Activated CD4-positive, alpha-beta T cell treated with anti-CD3 and anti-CD28 coated beads for 36 hours (primary cell): Measurements from ENCODE around the gene TSHZ2. TPM values are rescaled to one million over a fixed set of nuclear protein-coding genes. Genes with fewer than 3 reads are reported as not detected.

Experiments
- ATAC-seq: fragments of 200-7000 bp; cut with Tn5 transposase; one replicate; pipeline ENCODE4 v1.10.0; 2021; ENCODE audit warnings: mild to moderate bottlenecking, moderate library complexity
- CTCF ChIA-PET: fragments of 350-600 bp; sonication (Branson Sonifier 250); formaldehyde crosslinking; loops from one replicate; lab custom pipeline; 2021; ENCODE audit warnings: antibody characterized with exemption; lab: Charles Lee
- POLR2A ChIA-PET: fragments of 350-600 bp; sonication (Branson Sonifier 250); formaldehyde crosslinking; loops from one replicate; lab custom pipeline; 2021; ENCODE audit warnings: antibody characterized with exemption, inconsistent platforms; lab: Charles Lee
- DNase-seq: peaks from one replicate; pipeline ENCODE4 v3.0.0-alpha.2; 2020
- H3K27ac Mint-ChIP-seq: one replicate; pipeline ENCODE4 v1.8.0; 2021; ENCODE audit warnings: mixed read lengths
- H3K27me3 Mint-ChIP-seq: one replicate; pipeline ENCODE4 v1.8.0; 2021; ENCODE audit warnings: mixed read lengths
- H3K36me3 Mint-ChIP-seq: one replicate; pipeline ENCODE4 v1.8.0; 2021; ENCODE audit warnings: low read depth, mixed read lengths
- H3K4me1 Mint-ChIP-seq: one replicate; pipeline ENCODE4 v1.8.0; 2021; ENCODE audit warnings: mixed read lengths
- H3K4me3 Mint-ChIP-seq: one replicate; pipeline ENCODE4 v1.8.0; 2021; ENCODE audit warnings: mild to moderate bottlenecking, moderate library complexity, mixed read lengths
- H3K9me3 Mint-ChIP-seq: one replicate; pipeline ENCODE4 v1.8.0; 2021; ENCODE audit warnings: low read depth, mixed read lengths
- intact Hi-C, 2 experiments: fragments of 100-400 bp; cut with DNase I in 1 of 2; cut with micrococcal nuclease in 1 of 2; formaldehyde crosslinking; loops; one replicate each; pipeline versions ENCODE4 v1.14.2 to v1.15.1; 2022 to 2024; cut with DNase I, micrococcal nuclease
- total RNA-seq, 2 experiments: library from RNA; stranded (reverse); gene quantifications; one replicate each; pipeline ENCODE4 v1.2.3, GENCODE V29; 2021

Gene TSHZ2
- total RNA-seq, 2 experiments from 2014 or later, result 25.9 to 43.6 TPM

DNA sequence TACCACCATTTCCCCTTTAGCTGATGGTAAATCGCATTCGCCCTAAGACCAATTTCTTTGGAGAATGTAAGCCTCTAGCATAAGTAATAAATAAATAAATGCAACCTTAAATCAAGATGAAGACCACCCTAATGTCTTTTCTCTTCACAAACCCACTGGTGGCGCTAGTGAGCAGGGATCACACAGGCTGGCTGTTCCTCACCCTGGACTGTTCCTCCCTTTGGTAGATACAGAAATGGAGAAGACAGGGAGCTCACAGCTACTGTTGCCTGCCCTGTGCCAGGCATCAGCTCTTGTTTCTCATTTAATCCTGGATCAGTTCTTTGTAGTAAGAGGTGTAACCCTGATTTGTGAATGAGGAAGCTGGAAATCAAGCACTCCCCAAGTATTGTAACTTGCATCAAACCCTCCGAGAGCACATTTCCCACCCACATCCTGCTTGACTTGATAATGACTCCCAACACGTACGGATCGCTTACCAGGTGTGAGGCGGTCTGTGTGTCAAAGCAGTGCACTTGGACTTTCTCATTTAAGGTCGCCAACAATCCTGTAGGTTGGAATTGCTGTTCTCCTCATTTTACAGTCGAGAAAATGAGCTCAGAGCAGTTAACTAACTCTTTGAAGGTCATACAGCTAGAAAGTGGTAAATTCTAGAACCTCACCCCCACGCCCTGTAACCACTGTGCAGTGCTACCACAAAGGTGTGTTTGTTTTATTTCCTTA is 236.1 kb downstream of the TSHZ2 start:
- ChIA-PET CTCF (interaction anchor here (0.6 to 1.9 kb wide), 13 partner anchors 8 to 808 kb away, joined by 3 to 7 read pairs (median 4); no protein-coding TSS in a partner anchor), POLR2A (interaction anchor here (0.6 to 0.7 kb wide), 2 partner anchors 179 to 213 kb away, joined by 4 to 7 read pairs; no protein-coding TSS in a partner anchor)
- peaks cover 21% of the 10 kb centered on the region for H3K4me1 Mint-ChIP-seq
- peak; percentile 51 for DNase-seq
- no peaks in the 10 kb centered on the region for H3K36me3 Mint-ChIP-seq
- H3K4me3 Mint-ChIP-seq, result no peak overlapping the region
- intact Hi-C loops, result no loop called here
- peak; percentile 77 for ATAC-seq
- H3K9me3 Mint-ChIP-seq, result no peaks in the 10 kb centered on the region
- H3K27me3 Mint-ChIP-seq, result no peaks in the 10 kb centered on the region
- peak overlapping the region; percentile 63 for H3K27ac Mint-ChIP-seq

DNA sequence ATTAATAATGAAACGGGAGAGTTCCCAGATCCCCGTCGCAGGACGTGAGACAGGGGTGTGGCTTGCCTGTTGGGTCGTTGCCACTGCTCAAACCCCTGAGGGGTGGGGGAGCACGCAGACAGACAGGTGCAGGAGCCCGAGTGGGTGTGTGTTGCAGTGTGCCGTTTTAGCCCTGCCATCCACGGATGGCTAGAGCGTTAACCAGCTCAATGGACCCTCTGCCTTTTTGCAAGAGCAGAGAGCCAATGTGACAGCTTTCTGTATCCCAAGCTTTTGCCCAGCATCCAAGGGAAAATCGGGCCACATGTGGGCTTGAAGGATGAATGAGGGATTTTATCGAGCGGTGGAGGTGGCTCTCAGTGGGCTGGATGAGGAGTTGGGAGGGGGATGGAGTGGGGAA is 237.9 kb downstream of the TSHZ2 start:
- no peaks in the 10 kb centered on the region for H3K9me3 Mint-ChIP-seq
- CTCF ChIA-PET, result no interaction called here
- POLR2A ChIA-PET, result no interaction called here
- ATAC-seq (no peak), DNase-seq (no peak)
- intact Hi-C loops, result loop anchor here (10.0 kb wide), 3 partner anchors 455 to 895 kb away; no protein-coding TSS in a partner anchor
- no peaks in the 10 kb centered on the region for H3K36me3 Mint-ChIP-seq
- no peak overlapping the region for H3K4me3 Mint-ChIP-seq
- H3K27ac Mint-ChIP-seq, result no peak overlapping the region
- H3K4me1 Mint-ChIP-seq, result peaks cover 30% of the 10 kb centered on the region
- no peaks in the 10 kb centered on the region for H3K27me3 Mint-ChIP-seq

GRCh38 chr20:53210931-53211330 is 238.8 kb downstream of the TSHZ2 start:
- Mint-ChIP-seq H3K27me3 (no peaks in the 10 kb centered on the region), H3K9me3 (no peaks in the 10 kb centered on the region), H3K4me1 (peaks cover 37% of the 10 kb centered on the region), H3K4me3 (no peak overlapping the region), H3K36me3 (peaks cover 2% of the 10 kb centered on the region), H3K27ac (no peak overlapping the region)
- ChIA-PET POLR2A (no interaction called here), CTCF (no interaction called here)
- DNase-seq, result no peak
- intact Hi-C loops, result loop anchor here (10.0 kb wide), 3 partner anchors 456 to 896 kb away; no protein-coding TSS in a partner anchor
- ATAC-seq, result no peak

- intact Hi-C loops, result loop anchor here (10.0 kb wide), 3 partner anchors 457 to 897 kb away; no protein-coding TSS in a partner anchor
- Mint-ChIP-seq H3K9me3 (no peaks in the 10 kb centered on the region), H3K27me3 (no peaks in the 10 kb centered on the region), H3K36me3 (peaks cover 2% of the 10 kb centered on the region), H3K27ac (no peak overlapping the region), H3K4me3 (no peak overlapping the region), H3K4me1 (peaks cover 46% of the 10 kb centered on the region)
- DNase-seq (no peak), ATAC-seq (no peak)
- CTCF ChIA-PET, result interaction anchor here (0.7 kb wide), 1 partner anchor 44 kb away, joined by 3 read pairs; no protein-coding TSS in a partner anchor
- POLR2A ChIA-PET, result no interaction called here
These were observed 239.9 kb downstream of the TSHZ2 start for GRCh38 chr20:53212018-53212417.

GRCh38 chr20:53214392-53214791 is 242.2 kb downstream of the TSHZ2 start:
- ChIA-PET CTCF (interaction anchor here (1.4 kb wide), 1 partner anchor 333 kb away, joined by 3 read pairs; no protein-coding TSS in a partner anchor), POLR2A (interaction anchor here (0.6 kb wide), 1 partner anchor 192 kb away, joined by 6 read pairs; no protein-coding TSS in a partner anchor)
- peaks cover 39% of the 10 kb centered on the region for H3K4me1 Mint-ChIP-seq

DNA sequence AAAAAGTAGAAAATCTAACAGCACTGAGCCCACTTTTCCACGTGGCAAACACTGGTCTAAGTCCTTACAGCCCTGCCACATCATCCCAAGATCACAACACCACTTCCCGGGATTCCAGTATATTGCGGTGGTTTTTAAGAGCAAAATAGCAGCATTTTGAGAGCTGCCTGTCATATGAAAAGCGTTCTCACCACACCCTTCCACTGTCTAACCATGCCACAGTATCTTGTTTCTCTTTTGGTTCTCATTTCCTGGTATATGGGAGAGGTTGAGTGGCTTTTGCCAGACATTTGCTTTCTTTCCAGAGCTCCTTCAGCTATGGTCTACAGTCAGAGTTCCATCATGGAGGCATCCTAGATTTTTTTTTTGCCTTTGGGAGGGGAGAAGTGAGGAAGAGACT is 243.0 kb downstream of the TSHZ2 start:
- ATAC-seq, result peak; percentile 78

More at GRCh38 chr20:53214392-53214791, 242.2 kb downstream of the TSHZ2 start:
- intact Hi-C loops, result loop anchor here (2.0 to 10.0 kb wide), 4 partner anchors 192 to 900 kb away; no protein-coding TSS in a partner anchor
- H3K36me3 Mint-ChIP-seq, result peaks cover 2% of the 10 kb centered on the region
- DNase-seq, result no peak
- no peaks in the 10 kb centered on the region for H3K9me3 Mint-ChIP-seq
- ATAC-seq, result no peak
- H3K4me3 Mint-ChIP-seq, result no peak overlapping the region
- no peaks in the 10 kb centered on the region for H3K27me3 Mint-ChIP-seq
- H3K27ac Mint-ChIP-seq, result no peak overlapping the region

DNA sequence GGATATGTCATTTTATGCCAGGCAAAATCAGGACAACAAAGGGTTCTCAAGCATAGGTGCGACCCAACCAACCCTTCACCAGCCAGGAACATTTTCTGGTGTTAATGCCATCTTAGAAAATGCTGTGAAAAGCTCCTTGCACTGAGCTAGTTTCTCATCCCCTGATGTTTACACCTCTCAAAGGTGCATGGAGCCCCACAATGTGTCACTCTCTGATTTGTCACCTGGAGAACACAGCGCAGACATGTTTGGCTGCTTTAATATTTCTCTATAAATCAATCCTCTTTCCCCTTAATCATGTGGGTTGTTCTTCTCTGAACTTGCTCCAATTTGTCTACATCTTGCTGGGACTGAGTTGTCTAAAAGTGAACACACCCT is 244.3 kb downstream of the TSHZ2 start:
- ATAC-seq, result peak; percentile 33
- peak overlapping the region; percentile 36 for H3K4me3 Mint-ChIP-seq
- H3K4me1 Mint-ChIP-seq, result peaks cover 53% of the 10 kb centered on the region
- peak; percentile 17 for DNase-seq
- intact Hi-C loops, result loop anchor here (2.0 to 10.0 kb wide), 10 partner anchors 69 to 974 kb away; partner anchors contain the start of gene TSHZ2 (in 2 of the 2)
- peak overlapping the region; percentile 84 for H3K27ac Mint-ChIP-seq
- POLR2A ChIA-PET, result interaction anchor here (0.6 to 2.3 kb wide), 3 partner anchors 14 to 242 kb away, joined by 3 to 10 read pairs (median 4); no protein-coding TSS in a partner anchor
- H3K36me3 Mint-ChIP-seq, result peaks cover 16% of the 10 kb centered on the region
- peaks cover 14% of the 10 kb centered on the region for H3K9me3 Mint-ChIP-seq
- no peaks in the 10 kb centered on the region for H3K27me3 Mint-ChIP-seq
- CTCF ChIA-PET, result interaction anchor here (0.5 to 1.5 kb wide), 13 partner anchors 9 to 815 kb away, joined by 3 to 6 read pairs (median 3); no protein-coding TSS in a partner anchor

More for the DNA sequence above, 243.0 kb downstream of the TSHZ2 start:
- Mint-ChIP-seq H3K9me3 (peaks cover 4% of the 10 kb centered on the region), H3K36me3 (peaks cover 9% of the 10 kb centered on the region), H3K27ac (peak overlapping the region; percentile 91), H3K4me1 (peaks cover 40% of the 10 kb centered on the region), H3K27me3 (no peaks in the 10 kb centered on the region), H3K4me3 (peak overlapping the region; percentile 19)
- CTCF ChIA-PET, result interaction anchor here (0.6 to 1.4 kb wide), 5 partner anchors 39 to 383 kb away, joined by 3 to 4 read pairs (median 3); no protein-coding TSS in a partner anchor
- intact Hi-C loops, result loop anchor here (2.0 to 10.0 kb wide), 8 partner anchors 68 to 973 kb away; no protein-coding TSS in a partner anchor
- peak; percentile 28 for DNase-seq
- POLR2A ChIA-PET, result interaction anchor here (0.6 to 2.3 kb wide), 4 partner anchors 193 to 1744 kb away, joined by 3 to 10 read pairs (median 4); no protein-coding TSS in a partner anchor

DNA sequence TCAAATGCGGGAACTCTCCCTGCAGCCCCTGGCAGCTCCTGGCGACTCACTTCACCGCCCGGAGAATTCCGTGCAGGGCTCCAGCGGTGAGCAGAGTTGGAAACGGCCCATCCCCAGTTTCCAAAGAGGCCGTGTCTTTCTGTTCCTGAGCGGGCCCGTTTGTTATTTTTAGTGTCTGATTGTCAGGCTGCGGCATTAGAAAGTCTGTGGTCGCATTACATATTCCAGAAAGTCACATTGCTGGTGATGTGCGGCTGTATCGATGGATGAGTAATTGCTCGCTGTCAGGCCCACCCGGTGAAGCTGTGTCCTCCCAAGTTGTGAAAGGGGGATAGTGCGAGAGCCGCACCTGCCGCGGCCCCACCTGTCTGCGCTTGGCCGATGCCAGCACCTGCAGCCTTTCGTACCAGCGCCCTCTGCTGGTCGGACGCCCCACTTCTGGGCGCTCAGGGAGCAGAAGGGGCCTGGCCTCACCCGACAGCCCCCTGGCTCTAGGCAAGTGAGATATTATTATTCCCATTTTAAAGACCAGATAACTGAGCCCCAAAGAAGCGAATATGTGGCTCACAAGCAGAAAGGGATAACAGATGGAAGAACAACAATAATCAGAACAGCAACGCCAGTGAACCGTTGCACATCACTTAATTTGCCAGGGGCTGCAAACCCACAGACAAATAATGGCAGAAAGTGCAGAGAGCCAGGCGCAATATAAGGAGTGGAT is 244.9 kb downstream of the TSHZ2 start:
- Mint-ChIP-seq H3K4me3 (peak overlapping the region; percentile 36), H3K27ac (peak overlapping the region; percentile 84), H3K36me3 (peaks cover 16% of the 10 kb centered on the region), H3K27me3 (no peaks in the 10 kb centered on the region), H3K9me3 (peaks cover 14% of the 10 kb centered on the region), H3K4me1 (peaks cover 54% of the 10 kb centered on the region)
- DNase-seq (peak; percentile 89), ATAC-seq (peak; percentile 55)
- ChIA-PET POLR2A (interaction anchor here (0.6 to 2.3 kb wide), 2 partner anchors 14 to 242 kb away, joined by 4 to 10 read pairs; no protein-coding TSS in a partner anchor), CTCF (interaction anchor here (0.5 to 1.5 kb wide), 12 partner anchors 9 to 816 kb away, joined by 3 to 6 read pairs (median 4); no protein-coding TSS in a partner anchor)
- intact Hi-C loops, result loop anchor here (1.0 to 10.0 kb wide), 12 partner anchors 70 to 975 kb away; partner anchors contain the start of gene TSHZ2 (in 2 of the 2)

GRCh38 chr20:53220482-53221307 is 248.5 kb downstream of the TSHZ2 start:
- intact Hi-C loops, result loop anchor here in 1 of 2 experiments (10.0 kb wide), 1 partner anchor 724 kb away; no protein-coding TSS in a partner anchor
- POLR2A ChIA-PET, result no interaction called here
- DNase-seq (peak; percentile 59), ATAC-seq (peak; percentile 74)
- H3K4me3 Mint-ChIP-seq, result no peak overlapping the region
- CTCF ChIA-PET, result interaction anchor here (0.6 to 1.1 kb wide), 6 partner anchors 13 to 144 kb away, joined by 3 to 6 read pairs (median 3); no protein-coding TSS in a partner anchor
- H3K4me1 Mint-ChIP-seq, result peaks cover 49% of the 10 kb centered on the region
- peak overlapping the region; percentile 60 for H3K27ac Mint-ChIP-seq
- peaks cover 16% of the 10 kb centered on the region for H3K9me3 Mint-ChIP-seq
- peaks cover 4% of the 10 kb centered on the region for H3K27me3 Mint-ChIP-seq
- peaks cover 22% of the 10 kb centered on the region for H3K36me3 Mint-ChIP-seq

DNA sequence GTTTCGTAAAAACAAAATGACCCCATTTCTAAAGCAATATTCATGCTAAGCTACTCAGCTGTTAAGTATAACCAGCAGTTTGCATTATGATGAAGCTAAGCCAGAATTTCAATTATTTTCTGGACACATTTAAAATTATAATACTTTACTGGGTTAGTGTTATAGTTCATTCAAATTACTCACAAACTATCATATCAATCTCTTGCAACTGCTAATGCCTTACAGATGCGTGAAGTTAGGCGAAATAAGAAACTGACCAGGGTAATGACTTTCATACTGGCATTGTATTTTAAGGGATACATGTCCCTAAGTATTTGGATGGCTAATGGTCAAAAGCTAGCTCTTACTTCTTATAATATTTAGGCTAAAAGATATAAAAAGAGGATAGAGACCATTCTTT is 249.6 kb downstream of the TSHZ2 start:
- POLR2A ChIA-PET, result no interaction called here

More for the DNA sequence above, 249.6 kb downstream of the TSHZ2 start:
- H3K27ac Mint-ChIP-seq, result no peak overlapping the region
- CTCF ChIA-PET, result interaction anchor here (0.7 kb wide), 2 partner anchors 30 to 90 kb away, joined by 3 read pairs; no protein-coding TSS in a partner anchor
- H3K36me3 Mint-ChIP-seq, result peaks cover 22% of the 10 kb centered on the region
- no peak overlapping the region for H3K4me3 Mint-ChIP-seq
- H3K4me1 Mint-ChIP-seq, result peaks cover 43% of the 10 kb centered on the region
- ATAC-seq (no peak), DNase-seq (no peak)
- intact Hi-C loops, result loop anchor here in 1 of 2 experiments (10.0 kb wide), 1 partner anchor 723 kb away; no protein-coding TSS in a partner anchor
- H3K27me3 Mint-ChIP-seq, result peaks cover 4% of the 10 kb centered on the region
- H3K9me3 Mint-ChIP-seq, result peaks cover 16% of the 10 kb centered on the region
